Gastroesophageal sphincter (tissue), 4 donors: Measurements from ENCODE around the gene TBC1D20. TPM values are rescaled to one million over a fixed set of nuclear protein-coding genes. Genes with fewer than 3 reads are reported as not detected.
"Not testable (repeated sequence)": the region's sequence is repeated elsewhere in the genome, so short reads cannot be mapped to it uniquely, and the experiment has no call there.

ENCODE experiments used
- ATAC-seq: fragments of 150-250 bp; one replicate; pipeline ENCODE4 v1.9.1; 2016; ENCODE audit warnings: mild to moderate bottlenecking, moderate library complexity
- H3K27ac ChIP-seq, 4 donors: fragments of 200-600 bp; sonication (generic) in 3 of 4; 1 replicate in 3 of 4; 2 replicates in 1 of 4; pipeline ENCODE4 v1.5.1; 2016 to 2019
- H3K27me3 ChIP-seq: fragments of 200-600 bp; sonication (generic); one replicate; pipeline ENCODE4 v1.5.1; 2019
- H3K36me3 ChIP-seq, 2 donors: fragments of 200-600 bp; sonication (generic); one replicate each; pipeline ENCODE4 v1.5.1; 2019; ENCODE audit warnings: control low read depth in 1 of 2
- H3K4me1 ChIP-seq, 3 donors: fragments of 200-600 bp; sonication (generic); 1 replicate in 2 of 3; 2 replicates in 1 of 3; pipeline ENCODE4 v1.5.1; 2016 to 2019; ENCODE audit warnings: control low read depth in 2 of 3
- H3K4me3 ChIP-seq, 2 donors: fragments of 200-600 bp; sonication (generic); one replicate each; pipeline ENCODE4 v1.5.1; 2019; ENCODE audit warnings: mild to moderate bottlenecking in 1 of 2, moderate library complexity in 1 of 2
- H3K9me3 ChIP-seq, 3 donors: fragments of 200-600 bp; sonication (generic); one replicate each; pipeline ENCODE4 v1.5.1; 2017 to 2019; ENCODE audit warnings: control low read depth in 2 of 3
- CTCF ChIP-seq, 4 experiments: fragments of 200-600 bp in 2 of 4; fragments of 450-650 bp in 2 of 4; sonication (generic) in 1 of 4; IDR thresholded peaks; one replicate each; pipeline ENCODE4 v1.5.1; 2017 to 2019; ENCODE audit warnings: antibody characterized with exemption in 4 of 4, mild to moderate bottlenecking in 2 of 4, moderate library complexity in 2 of 4
- EP300 ChIP-seq: sonication (generic); formaldehyde crosslinking; IDR thresholded peaks from one replicate; pipeline ENCODE4 v1.6.1; 2017; ENCODE audit warnings: antibody characterized with exemption, mild to moderate bottlenecking
- POLR2A ChIP-seq, 2 donors: fragments of 450-650 bp; IDR thresholded peaks; one replicate each; pipeline ENCODE4 v1.6.1; 2017; ENCODE audit warnings: antibody characterized with exemption in 2 of 2, mild to moderate bottlenecking in 2 of 2, moderate library complexity in 1 of 2
- POLR2AphosphoS5 ChIP-seq: sonication (generic); formaldehyde crosslinking; IDR thresholded peaks from one replicate; pipeline ENCODE4 v1.6.1; 2017; ENCODE audit warnings: antibody characterized with exemption
- WGBS, 2 donors: methylation state at CpG; one replicate each; pipeline ENCODE4 v1.1.5; 2018; ENCODE audit warnings: low coverage in 1 of 2; 5-methylcytosine and 5-hydroxymethylcytosine counted together
- total RNA-seq, 4 donors: library from RNA; depleted of rRNA; stranded (reverse); fragments of >200 nt; gene quantifications; one replicate each; pipeline ENCODE4 v1.1.0, GENCODE V29; 2016

Gene TBC1D20
- total RNA-seq, 4 donors from 2014 or later = 39.6 to 51.2 (median 39.9) TPM

- TF ChIP-seq POLR2A (IDR thresholded peaks at IDR 0.05) (no peak), EP300 (no peak), CTCF (IDR thresholded peaks at IDR 0.05) (no peak), POLR2AphosphoS5 (no peak)
- peaks cover 0 to 50% of the 10 kb centered on the region in 2 donors for H3K36me3 ChIP-seq
- ATAC-seq = no peak
- H3K27ac ChIP-seq = no peak overlapping the region
- WGBS, 2 donors = 100% methylated on average over 1 of the region's 4 CpGs; no CpG with 5 or more reads in 1 of the 2 donors
- H3K4me3 ChIP-seq = no peak overlapping the region
- no peaks in the 10 kb centered on the region for H3K4me1 ChIP-seq
- no peaks in the 10 kb centered on the region for H3K27me3 ChIP-seq
- H3K9me3 ChIP-seq = no peaks in the 10 kb centered on the region
These were observed 65.5 kb downstream of the TBC1D20 start for GRCh38 chr20:396619-397431.

- H3K36me3 ChIP-seq = peaks cover 0 to 55% of the 10 kb centered on the region in 2 donors
- H3K4me1 ChIP-seq = no peaks in the 10 kb centered on the region
- H3K9me3 ChIP-seq = no peaks in the 10 kb centered on the region
- 80 to 94% methylated on average over 1 to 6 of the region's 24 CpGs for WGBS, 2 donors
- H3K27ac ChIP-seq = no peak overlapping the region
- no peak overlapping the region for H3K4me3 ChIP-seq
- TF ChIP-seq EP300 (no peak), CTCF (IDR thresholded peaks at IDR 0.05) (no peak), POLR2A (IDR thresholded peaks at IDR 0.05) (no peak), POLR2AphosphoS5 (no peak)
- no peak for ATAC-seq
- H3K27me3 ChIP-seq = no peaks in the 10 kb centered on the region
These were observed 66.1 kb downstream of the TBC1D20 start for GRCh38 chr20:396252-396618.

- WGBS, 2 donors = 100% methylated on average over 1 of the region's 2 CpGs; no CpG with 5 or more reads in 1 of the 2 donors
- H3K36me3 ChIP-seq = peaks cover 0 to 81% of the 10 kb centered on the region in 2 donors
- H3K9me3 ChIP-seq, H3K4me1 ChIP-seq, H3K27ac ChIP-seq, H3K27me3 ChIP-seq, H3K4me3 ChIP-seq, ATAC-seq: not testable (repeated sequence)
These were observed 69.0 kb downstream of the TBC1D20 start for GRCh38 chr20:393296-393695.

- no peak for ATAC-seq
- Histone ChIP-seq H3K27me3 (no peaks in the 10 kb centered on the region), H3K27ac (no peak overlapping the region), H3K4me3 (no peak overlapping the region), H3K4me1 (no peaks in the 10 kb centered on the region), H3K36me3 (peaks cover 0 to 74% of the 10 kb centered on the region in 2 donors), H3K9me3 (no peaks in the 10 kb centered on the region)
- WGBS, 2 donors = 78 to 100% methylated on average over 3 to 6 of the region's 29 CpGs
- TF ChIP-seq CTCF (IDR thresholded peaks at IDR 0.05) (no peak), EP300 (no peak), POLR2AphosphoS5 (no peak), POLR2A (IDR thresholded peaks at IDR 0.05) (no peak)
These were observed 71.2 kb downstream of the TBC1D20 start for GRCh38 chr20:391041-391711.

- TF ChIP-seq CTCF (IDR thresholded peaks at IDR 0.05) (no peak), EP300 (no peak), POLR2AphosphoS5 (no peak), POLR2A (IDR thresholded peaks at IDR 0.05) (no peak)
- H3K4me1 ChIP-seq = no peaks in the 10 kb centered on the region
- no peak for ATAC-seq
- no peak overlapping the region for H3K27ac ChIP-seq
- peaks cover 0 to 54% of the 10 kb centered on the region in 2 donors for H3K36me3 ChIP-seq
- no peaks in the 10 kb centered on the region for H3K9me3 ChIP-seq
- H3K27me3 ChIP-seq = no peaks in the 10 kb centered on the region
- WGBS, 2 donors = 83 to 86% methylated on average over 2 of the region's 6 CpGs
- H3K4me3 ChIP-seq = no peak overlapping the region
These were observed 73.1 kb downstream of the TBC1D20 start for GRCh38 chr20:389220-389619.
